HEK293 (cell line): ENCODE measurements around the gene TRIM66.

Source experiments
- GLIS1 ChIP-seq: fragments of 450-650 bp; formaldehyde crosslinking; IDR thresholded peaks from 2 replicates; pipeline ENCODE4 v1.5.1; 2016; ENCODE audit warnings: missing biosample characterization, missing genetic modification characterization
- INSM2 ChIP-seq: fragments of 450-650 bp; formaldehyde crosslinking; IDR thresholded peaks from 2 replicates; pipeline ENCODE4 v1.5.1; 2016; ENCODE audit warnings: missing biosample characterization, missing genetic modification characterization
- KLF8 ChIP-seq: fragments of 450-650 bp; formaldehyde crosslinking; IDR thresholded peaks from 2 replicates; pipeline ENCODE4 v1.5.1; 2016; ENCODE audit warnings: missing biosample characterization, missing genetic modification characterization
- OVOL3 ChIP-seq: fragments of 450-650 bp; formaldehyde crosslinking; IDR thresholded peaks from 2 replicates; pipeline ENCODE4 v1.5.1; 2016; ENCODE audit warnings: missing biosample characterization, missing genetic modification characterization
- REST ChIP-seq: fragments of 450-650 bp; formaldehyde crosslinking; IDR thresholded peaks from 2 replicates; pipeline ENCODE4 v1.5.1; 2016; ENCODE audit warnings: missing biosample characterization, missing genetic modification characterization
- SALL2 ChIP-seq: fragments of 450-650 bp; formaldehyde crosslinking; IDR thresholded peaks from 2 replicates; pipeline ENCODE4 v1.5.0; 2017; ENCODE audit warnings: missing biosample characterization, mild to moderate bottlenecking, missing genetic modification characterization, borderline replicate concordance
- SCRT1 ChIP-seq: fragments of 450-650 bp; formaldehyde crosslinking; IDR thresholded peaks from 2 replicates; pipeline ENCODE4 v1.5.1; 2016; ENCODE audit warnings: missing biosample characterization, missing genetic modification characterization, borderline replicate concordance
- TSHZ1 ChIP-seq: fragments of 450-650 bp; formaldehyde crosslinking; IDR thresholded peaks from 2 replicates; pipeline ENCODE4 v1.5.1; 2016; ENCODE audit warnings: missing biosample characterization, missing genetic modification characterization, borderline replicate concordance
- ZBTB21 ChIP-seq: fragments of 450-650 bp; formaldehyde crosslinking; IDR thresholded peaks from 2 replicates; pipeline ENCODE4 v1.5.1; 2017; ENCODE audit warnings: missing biosample characterization, missing genetic modification characterization
- ZBTB44 ChIP-seq: fragments of 450-650 bp; IDR thresholded peaks from 2 replicates; pipeline ENCODE4 v1.5.1; 2018; ENCODE audit warnings: missing biosample characterization, mild to moderate bottlenecking, missing genetic modification characterization
- ZBTB48 ChIP-seq: fragments of 450-650 bp; formaldehyde crosslinking; IDR thresholded peaks from 2 replicates; pipeline ENCODE4 v1.5.1; 2016; ENCODE audit warnings: missing biosample characterization, missing genetic modification characterization
- ZFHX2 ChIP-seq: fragments of 450-650 bp; formaldehyde crosslinking; conservative IDR thresholded peaks from 2 replicates; pipeline ENCODE4 v1.5.1; 2016; ENCODE audit warnings: missing biosample characterization, missing genetic modification characterization
- ZFP37 ChIP-seq: fragments of 450-650 bp; formaldehyde crosslinking; IDR thresholded peaks from 2 replicates; pipeline ENCODE4 v1.5.1; 2016; ENCODE audit warnings: missing biosample characterization, missing genetic modification characterization
- ZNF140 ChIP-seq: fragments of 450-650 bp; formaldehyde crosslinking; IDR thresholded peaks from 2 replicates; pipeline ENCODE4 v1.5.1; 2016; ENCODE audit warnings: missing biosample characterization, missing genetic modification characterization
- ZNF146 ChIP-seq: fragments of 450-650 bp; formaldehyde crosslinking; IDR thresholded peaks from 2 replicates; pipeline ENCODE4 v1.5.1; 2016; ENCODE audit warnings: missing biosample characterization, missing genetic modification characterization
- ZNF175 ChIP-seq: fragments of 450-650 bp; formaldehyde crosslinking; IDR thresholded peaks from 2 replicates; pipeline ENCODE4 v1.5.1; 2016; ENCODE audit warnings: missing biosample characterization, missing genetic modification characterization
- ZNF2 ChIP-seq: fragments of 450-650 bp; formaldehyde crosslinking; IDR thresholded peaks from 2 replicates; pipeline ENCODE4 v1.5.1; 2016; ENCODE audit warnings: missing biosample characterization, missing genetic modification characterization
- ZNF211 ChIP-seq: fragments of 450-650 bp; formaldehyde crosslinking; IDR thresholded peaks from 2 replicates; pipeline ENCODE4 v1.5.1; 2016; ENCODE audit warnings: low read depth, missing biosample characterization, missing genetic modification characterization
- ZNF341 ChIP-seq: fragments of 450-650 bp; formaldehyde crosslinking; IDR thresholded peaks from 2 replicates; pipeline ENCODE4; 2016; ENCODE audit warnings: low read depth, missing biosample characterization, missing genetic modification characterization
- ZNF423 ChIP-seq: fragments of 450-650 bp; formaldehyde crosslinking; IDR thresholded peaks from 2 replicates; pipeline ENCODE4 v1.5.1; 2016; ENCODE audit warnings: missing biosample characterization, missing genetic modification characterization
- ZNF544 ChIP-seq: fragments of 450-650 bp; formaldehyde crosslinking; IDR thresholded peaks from 2 replicates; pipeline ENCODE4 v1.5.0; 2017; ENCODE audit warnings: missing biosample characterization, missing genetic modification characterization
- ZNF548 ChIP-seq: fragments of 450-650 bp; formaldehyde crosslinking; IDR thresholded peaks from 2 replicates; pipeline ENCODE4 v1.5.1; 2016; ENCODE audit warnings: missing biosample characterization, missing genetic modification characterization
- ZNF596 ChIP-seq: fragments of 450-650 bp; IDR thresholded peaks from 2 replicates; pipeline ENCODE4 v1.5.0; 2018; ENCODE audit warnings: missing biosample characterization, mild to moderate bottlenecking, missing genetic modification characterization, moderate library complexity
- ZNF626 ChIP-seq: fragments of 450-650 bp; sonication (Bioruptor Pico); formaldehyde crosslinking; IDR thresholded peaks from 2 replicates; pipeline ENCODE4 v1.5.1; 2018; ENCODE audit warnings: missing biosample characterization, missing genetic modification characterization, inconsistent platforms
- ZNF76 ChIP-seq: fragments of 450-650 bp; formaldehyde crosslinking; IDR thresholded peaks from 2 replicates; pipeline ENCODE4; 2016; ENCODE audit warnings: low read depth, missing biosample characterization, missing genetic modification characterization, borderline replicate concordance
- ZNF768 ChIP-seq: fragments of 450-650 bp; formaldehyde crosslinking; IDR thresholded peaks from 2 replicates; pipeline ENCODE4 v1.5.1; 2018; ENCODE audit warnings: missing biosample characterization, mild to moderate bottlenecking, missing genetic modification characterization
- ZNF837 ChIP-seq: fragments of 450-650 bp; formaldehyde crosslinking; IDR thresholded peaks from 2 replicates; pipeline ENCODE4 v1.5.1; 2016; ENCODE audit warnings: missing biosample characterization, missing genetic modification characterization

Gene TRIM66

GRCh38 chr11:8688414-8689362 lies 6.2 kb upstream of the TRIM66 start (continued):
- TF ChIP-seq ZBTB44 (tag by site-specific recombination): peak; percentile 73; the same call in 1 of the 2 replicates
- no peak for TF ChIP-seq ZNF626 (tag by site-specific recombination)
- peak; percentile 31; the same call in 1 of the 2 replicates for TF ChIP-seq ZNF2 (tag by site-specific recombination)
- no peak; the same call in 1 of the 2 replicates for TF ChIP-seq ZFP37 (tag by site-specific recombination)
- TF ChIP-seq ZNF423 (tag by site-specific recombination): no peak
- no peak for TF ChIP-seq ZBTB21 (tag by site-specific recombination)
- TF ChIP-seq ZNF596: no peak
- no peak for TF ChIP-seq ZNF548
- TF ChIP-seq SALL2 (tag by site-specific recombination): no peak
- TF ChIP-seq ZNF768 (tag by site-specific recombination): no peak
- TF ChIP-seq ZNF341 (tag by site-specific recombination): peak; percentile 50
- TF ChIP-seq ZBTB48 (tag by site-specific recombination): peak; percentile 6; the same call in 1 of the 2 replicates
- TF ChIP-seq SCRT1 (tag by site-specific recombination): no peak
- peak; percentile 75 for TF ChIP-seq GLIS1 (tag by site-specific recombination)
- no peak for TF ChIP-seq INSM2
- no peak for TF ChIP-seq OVOL3 (tag by site-specific recombination)
- TF ChIP-seq KLF8: peak; percentile 39; the same call in 1 of the 2 replicates
- no peak for TF ChIP-seq TSHZ1
- no peak for TF ChIP-seq REST (tag by site-specific recombination)
- no peak for TF ChIP-seq ZNF175 (tag by site-specific recombination)
- TF ChIP-seq ZFHX2 (tag by site-specific recombination): peak; percentile 85
- no peak for TF ChIP-seq ZNF140
- TF ChIP-seq ZNF544 (tag by site-specific recombination): no peak
- no peak for TF ChIP-seq ZNF211 (tag by site-specific recombination)
- TF ChIP-seq ZNF837 (tag by site-specific recombination): no peak
- TF ChIP-seq ZNF76 (tag by site-specific recombination): no peak; the same call in 1 of the 2 replicates
- TF ChIP-seq ZNF146 (tag by site-specific recombination): no peak
